Fibroblast of lung (primary cell): ENCODE measurements around the gene TUBG2. TPM values are rescaled to one million over a fixed set of nuclear protein-coding genes. Genes with fewer than 3 reads are reported as not detected.

Experiments used
- DNase-seq, 2 donors: peaks; one replicate each; pipeline versions ENCODE4 v3.0.0 to v3.0.0-alpha.2; 2010; ENCODE audit warnings: low read depth in 2 of 2
- H2AFZ ChIP-seq: 2 replicates; pipeline ENCODE4 v1.5.1; 2012; ENCODE audit warnings: low read length, control low read depth, inconsistent platforms
- H3K27ac ChIP-seq: 2 replicates; pipeline ENCODE4 v1.5.1; 2011; ENCODE audit warnings: low read length, control low read depth; ENCODE audit not compliant: insufficient read depth
- H3K27me3 ChIP-seq: 2 replicates; pipeline ENCODE4 v1.5.1; 2011; ENCODE audit warnings: mild to moderate bottlenecking, low read length; ENCODE audit not compliant: control insufficient read depth, insufficient read depth
- H3K36me3 ChIP-seq: 2 replicates; pipeline ENCODE4 v1.5.1; 2011; ENCODE audit warnings: low read length; ENCODE audit not compliant: control insufficient read depth, insufficient read depth
- H3K4me1 ChIP-seq: 2 replicates; pipeline ENCODE4 v1.5.1; 2011; ENCODE audit warnings: low read length; ENCODE audit not compliant: control insufficient read depth, insufficient read depth; ENCODE audit errors: extremely low read depth
- H3K4me2 ChIP-seq: 2 replicates; pipeline ENCODE4 v1.5.1; 2011; ENCODE audit warnings: low read length, control low read depth; ENCODE audit not compliant: insufficient read depth; ENCODE audit errors: extremely low read depth
- H3K4me3 ChIP-seq, 4 experiments: fragments of 200-600 bp in 1 of 4; sonication (generic) in 1 of 4; replicated peaks in 1 of 4; 2 replicates each; pipeline ENCODE4 v1.5.1; 2011 to 2016; ENCODE audit warnings: low read length in 4 of 4, low read depth in 3 of 4, mild to moderate bottlenecking in 3 of 4, control low read depth in 2 of 4, inconsistent platforms in 1 of 4, mixed read lengths in 1 of 4; ENCODE audit not compliant: insufficient read depth in 1 of 4; ENCODE audit errors: control extremely low read depth in 1 of 4
- H3K79me2 ChIP-seq: 2 replicates; pipeline ENCODE4 v1.5.1; 2012; ENCODE audit warnings: mild to moderate bottlenecking, low read length, inconsistent platforms; ENCODE audit not compliant: control insufficient read depth, insufficient read depth
- H3K9ac ChIP-seq: 2 replicates; pipeline ENCODE4 v1.5.1; 2011; ENCODE audit warnings: mild to moderate bottlenecking, low read length, control low read depth; ENCODE audit not compliant: insufficient read depth
- H3K9me3 ChIP-seq: 2 replicates; pipeline ENCODE4 v1.5.1; 2012; ENCODE audit warnings: low read depth, low read length; ENCODE audit not compliant: control insufficient read depth, insufficient read depth
- H4K20me1 ChIP-seq: 2 replicates; pipeline ENCODE4 v1.5.1; 2011; ENCODE audit warnings: low read length; ENCODE audit not compliant: control insufficient read depth, insufficient read depth; ENCODE audit errors: extremely low read depth
- CTCF ChIP-seq, 2 donors: IDR thresholded peaks in 1 of 2; conservative IDR thresholded peaks in 1 of 2; 1 replicate in 1 of 2; 2 replicates in 1 of 2; pipeline ENCODE4 v1.5.1; 2011 to 2012; ENCODE audit warnings: low read length in 2 of 2, control low read depth in 1 of 2, inconsistent platforms in 1 of 2, low read depth in 1 of 2, mild to moderate bottlenecking in 1 of 2
- EZH2 ChIP-seq: IDR thresholded peaks from 2 replicates; pipeline ENCODE4 v1.5.1; 2012; ENCODE audit warnings: low read length, control low read depth, mild to moderate bottlenecking; ENCODE audit errors: missing control alignments
- polyA plus RNA-seq, 2 donors: library from polyadenylated mRNA; depleted of rRNA in 1 of 2; stranded (reverse) in 1 of 2; unstranded in 1 of 2; fragments of >200 nt; gene quantifications; 2 replicates each; pipeline ENCODE4 v1.2.1, GENCODE V29; 2011 to 2012; ENCODE audit warnings: missing spikeins in 1 of 2
- total RNA-seq: library from RNA; depleted of rRNA; stranded (reverse); fragments of >200 nt; gene quantifications from 2 replicates; pipeline ENCODE4 v1.2.1, GENCODE V29; 2014

Gene TUBG2
- total and polyA plus RNA-seq, 2 donors (not counting 1 experiment from before 2014, with no cell fraction given), result 11.6 to 13.5 TPM

- TF ChIP-seq CTCF (conservative IDR thresholded peaks at IDR 0.05 in 1 of 2, IDR thresholded peaks at IDR 0.05 in 1 of 2; ENCODE audit: low read depth in 1 of 2, low read length in 2 of 2) (no peak), EZH2 (no peak)
- H4K20me1 ChIP-seq, result no peaks in the 10 kb centered on the region
- no peak overlapping the region for H2AFZ ChIP-seq
- DNase-seq, result no peak
- H3K27ac ChIP-seq, result peak overlapping the region; percentile 34
- H3K9me3 ChIP-seq, result no peaks in the 10 kb centered on the region
- H3K27me3 ChIP-seq, result no peaks in the 10 kb centered on the region
- H3K9ac ChIP-seq, result no peak overlapping the region
- H3K4me1 ChIP-seq, result peaks cover 34% of the 10 kb centered on the region
- peaks cover 24% of the 10 kb centered on the region for H3K79me2 ChIP-seq
- peak overlapping the region; percentile 66 to 94 (median 76) for H3K4me3 ChIP-seq
- H3K36me3 ChIP-seq, result peaks cover 23% of the 10 kb centered on the region
- peak overlapping the region; percentile 92 for H3K4me2 ChIP-seq
Measured at GRCh38 chr17:42674755-42675347, 15.8 kb downstream of the TUBG2 start.

- Histone ChIP-seq H3K9ac (peak overlapping the region; percentile 77), H3K79me2 (peaks cover 24% of the 10 kb centered on the region), H3K4me1 (peaks cover 40% of the 10 kb centered on the region), H3K9me3 (no peaks in the 10 kb centered on the region), H2AFZ (no peak overlapping the region), H3K4me3 (peak overlapping the region; percentile 74 to 94 (median 82)), H3K4me2 (peak overlapping the region; percentile 92), H3K27ac (peak overlapping the region; percentile 63), H3K27me3 (no peaks in the 10 kb centered on the region), H3K36me3 (peaks cover 22% of the 10 kb centered on the region), H4K20me1 (no peaks in the 10 kb centered on the region)
- no peak for DNase-seq
- TF ChIP-seq EZH2 (no peak), CTCF (conservative IDR thresholded peaks at IDR 0.05 in 1 of 2, IDR thresholded peaks at IDR 0.05 in 1 of 2; ENCODE audit: low read depth in 1 of 2, low read length in 2 of 2) (no peak)
Measured at GRCh38 chr17:42675348-42675964, 16.4 kb downstream of the TUBG2 start.

- H3K9ac ChIP-seq, result peak overlapping the region; percentile 77
- peak; percentile 50 to 66 for DNase-seq
- H3K79me2 ChIP-seq, result peaks cover 24% of the 10 kb centered on the region
- H3K4me3 ChIP-seq, result peak overlapping the region; percentile 74 to 94 (median 82)
- no peaks in the 10 kb centered on the region for H3K9me3 ChIP-seq
- TF ChIP-seq EZH2 (no peak), CTCF (conservative IDR thresholded peaks at IDR 0.05 in 1 of 2, IDR thresholded peaks at IDR 0.05 in 1 of 2; ENCODE audit: low read depth in 1 of 2, low read length in 2 of 2) (no peak)
- no peaks in the 10 kb centered on the region for H3K27me3 ChIP-seq
- peak overlapping the region; percentile 63 for H3K27ac ChIP-seq
- H3K4me2 ChIP-seq, result peak overlapping the region; percentile 92
- H3K36me3 ChIP-seq, result peaks cover 18% of the 10 kb centered on the region
- no peak overlapping the region for H2AFZ ChIP-seq
- H3K4me1 ChIP-seq, result peaks cover 42% of the 10 kb centered on the region
- H4K20me1 ChIP-seq, result no peaks in the 10 kb centered on the region
Measured at GRCh38 chr17:42675965-42676423, 16.9 kb downstream of the TUBG2 start.
